Panc1 (cell line): ENCODE measurements around the gene GP9.

Experiments
- POLR2AphosphoS5 ChIP-seq: IDR thresholded peaks from 2 replicates; pipeline ENCODE4 v1.6.1; 2012; ENCODE audit warnings: mild to moderate bottlenecking, low read depth, low read length, moderate library complexity
- SIN3A ChIP-seq: IDR thresholded peaks from 2 replicates; pipeline ENCODE4 v1.6.1; 2012; ENCODE audit warnings: low read depth, mild to moderate bottlenecking, low read length, moderate library complexity, borderline replicate concordance; ENCODE audit not compliant: insufficient read depth
- TCF7L2 ChIP-seq: IDR thresholded peaks from 2 replicates; pipeline ENCODE4 v1.6.1; 2011; ENCODE audit warnings: mild to moderate bottlenecking, low read depth, low read length, inconsistent platforms
- TF ChIP-seq, protein P1 (sequence below): fragments of 450-650 bp; IDR thresholded peaks from 2 replicates; pipeline ENCODE4 v1.5.1; 2017; ENCODE audit warnings: mild to moderate bottlenecking
- TF ChIP-seq, protein P2 (sequence below), 2 experiments: IDR thresholded peaks; 2 replicates each; pipeline ENCODE4 v1.6.1; 2011 to 2012; ENCODE audit warnings: low read depth in 2 of 2, control low read depth in 1 of 2, low read length in 1 of 2, mild to moderate bottlenecking in 1 of 2, moderate library complexity in 1 of 2; ENCODE audit not compliant: insufficient read depth in 1 of 2

DNA sequence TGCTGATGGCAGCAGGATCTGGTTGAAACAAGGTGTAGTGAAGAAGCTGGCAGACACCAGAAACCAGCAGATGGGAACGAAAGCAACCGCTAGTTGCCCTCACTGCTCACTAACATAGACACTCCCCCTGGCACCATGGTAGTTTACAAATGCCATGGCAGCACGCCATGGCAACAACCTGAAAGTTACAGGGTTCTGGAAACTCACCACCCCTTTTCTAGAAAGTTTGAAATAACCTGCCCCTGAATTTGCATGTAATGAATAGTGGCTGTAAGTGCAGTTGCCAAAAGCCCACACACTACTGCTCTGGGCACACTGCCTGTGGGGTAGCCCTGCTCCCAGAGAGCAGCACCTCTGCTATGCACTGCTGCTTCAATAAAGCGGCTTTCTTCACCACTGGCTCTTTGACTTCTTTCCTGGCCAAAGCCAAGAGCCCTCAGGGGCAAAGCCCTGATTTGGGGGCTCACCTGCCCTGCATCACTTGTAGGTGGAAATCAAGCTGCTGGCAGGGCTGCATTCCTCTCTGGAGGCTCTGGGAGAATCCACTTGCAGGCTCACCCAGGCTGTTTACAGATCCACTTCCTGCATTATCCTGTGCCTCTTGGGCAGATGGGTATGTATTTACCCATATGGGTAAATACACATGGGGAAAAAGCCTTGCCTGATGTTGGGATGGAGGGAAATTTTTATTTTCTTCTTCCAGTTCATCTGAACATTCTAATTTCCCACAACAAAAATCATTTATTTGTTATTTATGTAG is 2.0 kb upstream of the GP9 start:
- TF ChIP-seq, protein P1, sequence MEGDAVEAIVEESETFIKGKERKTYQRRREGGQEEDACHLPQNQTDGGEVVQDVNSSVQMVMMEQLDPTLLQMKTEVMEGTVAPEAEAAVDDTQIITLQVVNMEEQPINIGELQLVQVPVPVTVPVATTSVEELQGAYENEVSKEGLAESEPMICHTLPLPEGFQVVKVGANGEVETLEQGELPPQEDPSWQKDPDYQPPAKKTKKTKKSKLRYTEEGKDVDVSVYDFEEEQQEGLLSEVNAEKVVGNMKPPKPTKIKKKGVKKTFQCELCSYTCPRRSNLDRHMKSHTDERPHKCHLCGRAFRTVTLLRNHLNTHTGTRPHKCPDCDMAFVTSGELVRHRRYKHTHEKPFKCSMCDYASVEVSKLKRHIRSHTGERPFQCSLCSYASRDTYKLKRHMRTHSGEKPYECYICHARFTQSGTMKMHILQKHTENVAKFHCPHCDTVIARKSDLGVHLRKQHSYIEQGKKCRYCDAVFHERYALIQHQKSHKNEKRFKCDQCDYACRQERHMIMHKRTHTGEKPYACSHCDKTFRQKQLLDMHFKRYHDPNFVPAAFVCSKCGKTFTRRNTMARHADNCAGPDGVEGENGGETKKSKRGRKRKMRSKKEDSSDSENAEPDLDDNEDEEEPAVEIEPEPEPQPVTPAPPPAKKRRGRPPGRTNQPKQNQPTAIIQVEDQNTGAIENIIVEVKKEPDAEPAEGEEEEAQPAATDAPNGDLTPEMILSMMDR = no peak
- TF ChIP-seq, protein P2, sequence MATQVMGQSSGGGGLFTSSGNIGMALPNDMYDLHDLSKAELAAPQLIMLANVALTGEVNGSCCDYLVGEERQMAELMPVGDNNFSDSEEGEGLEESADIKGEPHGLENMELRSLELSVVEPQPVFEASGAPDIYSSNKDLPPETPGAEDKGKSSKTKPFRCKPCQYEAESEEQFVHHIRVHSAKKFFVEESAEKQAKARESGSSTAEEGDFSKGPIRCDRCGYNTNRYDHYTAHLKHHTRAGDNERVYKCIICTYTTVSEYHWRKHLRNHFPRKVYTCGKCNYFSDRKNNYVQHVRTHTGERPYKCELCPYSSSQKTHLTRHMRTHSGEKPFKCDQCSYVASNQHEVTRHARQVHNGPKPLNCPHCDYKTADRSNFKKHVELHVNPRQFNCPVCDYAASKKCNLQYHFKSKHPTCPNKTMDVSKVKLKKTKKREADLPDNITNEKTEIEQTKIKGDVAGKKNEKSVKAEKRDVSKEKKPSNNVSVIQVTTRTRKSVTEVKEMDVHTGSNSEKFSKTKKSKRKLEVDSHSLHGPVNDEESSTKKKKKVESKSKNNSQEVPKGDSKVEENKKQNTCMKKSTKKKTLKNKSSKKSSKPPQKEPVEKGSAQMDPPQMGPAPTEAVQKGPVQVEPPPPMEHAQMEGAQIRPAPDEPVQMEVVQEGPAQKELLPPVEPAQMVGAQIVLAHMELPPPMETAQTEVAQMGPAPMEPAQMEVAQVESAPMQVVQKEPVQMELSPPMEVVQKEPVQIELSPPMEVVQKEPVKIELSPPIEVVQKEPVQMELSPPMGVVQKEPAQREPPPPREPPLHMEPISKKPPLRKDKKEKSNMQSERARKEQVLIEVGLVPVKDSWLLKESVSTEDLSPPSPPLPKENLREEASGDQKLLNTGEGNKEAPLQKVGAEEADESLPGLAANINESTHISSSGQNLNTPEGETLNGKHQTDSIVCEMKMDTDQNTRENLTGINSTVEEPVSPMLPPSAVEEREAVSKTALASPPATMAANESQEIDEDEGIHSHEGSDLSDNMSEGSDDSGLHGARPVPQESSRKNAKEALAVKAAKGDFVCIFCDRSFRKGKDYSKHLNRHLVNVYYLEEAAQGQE (IDR thresholded peaks at IDR 0.05; ENCODE audit: insufficient read depth in 1 of 2, low read depth in 2 of 2, low read length in 1 of 2) = no peak
- TF ChIP-seq POLR2AphosphoS5 = no peak
- TF ChIP-seq SIN3A = no peak
- TF ChIP-seq TCF7L2 = no peak
